OCI-M1 (cell line): ENCODE results near the gene ARHGAP10.

Source experiments
- DNase-seq: peaks from one replicate; lab custom pipeline; 2025; lab: John Stamatoyannopoulos, UW

The ARHGAP10 gene

GRCh38 chr4:147768113-147768512 is 36.2 kb downstream of the ARHGAP10 start:
- DNase-seq: peak; percentile 51

- no peak for DNase-seq
Observed at GRCh38 chr4:147769386-147769785, 37.5 kb downstream of the ARHGAP10 start.

- no peak for DNase-seq
Observed at GRCh38 chr4:147770831-147771230, 38.9 kb downstream of the ARHGAP10 start.

GRCh38 chr4:147772056-147772455 is 40.2 kb downstream of the ARHGAP10 start:
- DNase-seq: no peak

- DNase-seq: no peak
Observed at GRCh38 chr4:147772459-147772969, 40.6 kb downstream of the ARHGAP10 start.

GRCh38 chr4:147773261-147774184 is 41.6 kb downstream of the ARHGAP10 start:
- no peak for DNase-seq

GRCh38 chr4:147776716-147777115 is 44.8 kb downstream of the ARHGAP10 start:
- DNase-seq: no peak

GRCh38 chr4:147777456-147778091 is 45.7 kb downstream of the ARHGAP10 start:
- no peak for DNase-seq

- DNase-seq: no peak
Observed at GRCh38 chr4:147778942-147779341, 47.1 kb downstream of the ARHGAP10 start.

- DNase-seq: peak; percentile 46
Observed at GRCh38 chr4:147779451-147779850, 47.6 kb downstream of the ARHGAP10 start.

- peak; percentile 83 for DNase-seq
Observed at GRCh38 chr4:147780137-147780777, 48.4 kb downstream of the ARHGAP10 start.

- no peak for DNase-seq
Observed at GRCh38 chr4:147782087-147782781, 50.3 kb downstream of the ARHGAP10 start.

GRCh38 chr4:147785129-147785528 is 53.2 kb downstream of the ARHGAP10 start:
- DNase-seq: no peak

- DNase-seq: no peak
Observed at GRCh38 chr4:147786031-147786430, 54.1 kb downstream of the ARHGAP10 start.

GRCh38 chr4:147786531-147786930 is 54.6 kb downstream of the ARHGAP10 start:
- no peak for DNase-seq

GRCh38 chr4:147787204-147787603 is 55.3 kb downstream of the ARHGAP10 start:
- no peak for DNase-seq

- no peak for DNase-seq
Observed at GRCh38 chr4:147788791-147789190, 56.9 kb downstream of the ARHGAP10 start.

- no peak for DNase-seq
Observed at GRCh38 chr4:147789596-147789995, 57.7 kb downstream of the ARHGAP10 start.

GRCh38 chr4:147790412-147790811 is 58.5 kb downstream of the ARHGAP10 start:
- no peak for DNase-seq

GRCh38 chr4:147791341-147791740 is 59.5 kb downstream of the ARHGAP10 start:
- DNase-seq: no peak

GRCh38 chr4:147791865-147792264 is 60.0 kb downstream of the ARHGAP10 start:
- DNase-seq: no peak
